Measurements from ENCODE around the gene RASAL2. TPM values are rescaled to one million over a fixed set of nuclear protein-coding genes. Genes with fewer than 3 reads are reported as not detected.

RASAL2 gene
- polyA plus RNA-seq, 1 experiment, result 21.4 TPM

- CTCF ChIA-PET, result interaction anchor here (1.4 kb wide), 1 partner anchor 44 kb away, joined by 4 read pairs; no protein-coding TSS in a partner anchor
- Histone ChIP-seq H3K27me3 (ENCODE audit: control insufficient read depth, insufficient read depth, low read length) (no peaks in the 10 kb centered on the region), H3K27ac (ENCODE audit: low read depth, low read length) (no peak overlapping the region), H3K9me3 (ENCODE audit: control insufficient read depth, insufficient read depth, low read length) (no peaks in the 10 kb centered on the region), H3K4me3 (ENCODE audit: low read depth, low read length) (no peak overlapping the region)
- POLR2A ChIA-PET, result no interaction called here
- DNase-seq (ENCODE audit: low read depth, low spot score), result no peak
- no peak for TF ChIP-seq CTCF (IDR thresholded peaks at IDR 0.05; ENCODE audit: low read depth, low read length)
Measured at GRCh38 chr1:178458203-178458602, 364.3 kb downstream of the RASAL2 start.

- no peak for TF ChIP-seq CTCF (IDR thresholded peaks at IDR 0.05; ENCODE audit: low read depth, low read length)
- no peak for DNase-seq (ENCODE audit: low read depth, low spot score)
- CTCF ChIA-PET, result interaction anchor here (1.2 to 1.5 kb wide), 2 partner anchors 41 to 542 kb away, joined by 3 to 5 read pairs; no protein-coding TSS in a partner anchor
- H3K27me3 ChIP-seq (ENCODE audit: control insufficient read depth, insufficient read depth, low read length), result no peaks in the 10 kb centered on the region
- H3K27ac ChIP-seq (ENCODE audit: low read depth, low read length), result no peak overlapping the region
- no peaks in the 10 kb centered on the region for H3K9me3 ChIP-seq (ENCODE audit: control insufficient read depth, insufficient read depth, low read length)
- POLR2A ChIA-PET, result no interaction called here
- no peak overlapping the region for H3K4me3 ChIP-seq (ENCODE audit: low read depth, low read length)
Measured at GRCh38 chr1:178461104-178461503, 367.2 kb downstream of the RASAL2 start.

- Histone ChIP-seq H3K27me3 (ENCODE audit: control insufficient read depth, insufficient read depth, low read length) (no peaks in the 10 kb centered on the region), H3K4me3 (ENCODE audit: low read depth, low read length) (no peak overlapping the region), H3K27ac (ENCODE audit: low read depth, low read length) (no peak overlapping the region), H3K9me3 (ENCODE audit: control insufficient read depth, insufficient read depth, low read length) (no peaks in the 10 kb centered on the region)
- CTCF ChIA-PET, result interaction anchor here (1.2 kb wide), 1 partner anchor 541 kb away, joined by 5 read pairs; no protein-coding TSS in a partner anchor
- TF ChIP-seq CTCF (IDR thresholded peaks at IDR 0.05; ENCODE audit: low read depth, low read length), result no peak
- POLR2A ChIA-PET, result no interaction called here
- DNase-seq (ENCODE audit: low read depth, low spot score), result no peak
Measured at GRCh38 chr1:178461701-178462100, 367.8 kb downstream of the RASAL2 start.

GRCh38 chr1:178464141-178464540 is 370.2 kb downstream of the RASAL2 start:
- Histone ChIP-seq H3K27ac (ENCODE audit: low read depth, low read length) (no peak overlapping the region), H3K27me3 (ENCODE audit: control insufficient read depth, insufficient read depth, low read length) (no peaks in the 10 kb centered on the region), H3K4me3 (ENCODE audit: low read depth, low read length) (no peak overlapping the region), H3K9me3 (ENCODE audit: control insufficient read depth, insufficient read depth, low read length) (no peaks in the 10 kb centered on the region)
- no peak for DNase-seq (ENCODE audit: low read depth, low spot score)
- ChIA-PET POLR2A (no interaction called here), CTCF (interaction anchor here (1.4 to 2.1 kb wide), 2 partner anchors 37 to 164 kb away, joined by 5 to 14 read pairs; no protein-coding TSS in a partner anchor)
- no peak for TF ChIP-seq CTCF (IDR thresholded peaks at IDR 0.05; ENCODE audit: low read depth, low read length)

GRCh38 chr1:178464566-178464965 is 370.7 kb downstream of the RASAL2 start:
- no peak overlapping the region for H3K27ac ChIP-seq (ENCODE audit: low read depth, low read length)

More at GRCh38 chr1:178464566-178464965, 370.7 kb downstream of the RASAL2 start:
- no peak for TF ChIP-seq CTCF (IDR thresholded peaks at IDR 0.05; ENCODE audit: low read depth, low read length)
- no peaks in the 10 kb centered on the region for H3K9me3 ChIP-seq (ENCODE audit: control insufficient read depth, insufficient read depth, low read length)
- H3K27me3 ChIP-seq (ENCODE audit: control insufficient read depth, insufficient read depth, low read length), result no peaks in the 10 kb centered on the region
- ChIA-PET POLR2A (no interaction called here), CTCF (interaction anchor here (0.6 to 2.1 kb wide), 3 partner anchors 37 to 165 kb away, joined by 5 to 14 read pairs (median 7); no protein-coding TSS in a partner anchor)
- no peak for DNase-seq (ENCODE audit: low read depth, low spot score)
- no peak overlapping the region for H3K4me3 ChIP-seq (ENCODE audit: low read depth, low read length)

All from AG04450 (cell line).